PFSK-1 (cell line): ENCODE data around the gene EGFL7.

ENCODE experiments used
- POLR2AphosphoS5 ChIP-seq: IDR thresholded peaks from 2 replicates; pipeline ENCODE4 v1.6.1; 2012; ENCODE audit warnings: low read depth, mild to moderate bottlenecking, control low read depth, low read length, moderate library complexity
- REST ChIP-seq, 2 experiments: IDR thresholded peaks; 2 replicates each; pipeline versions ENCODE4 v1.6.1 to v1.8.0; 2011 to 2012; ENCODE audit warnings: low read depth in 2 of 2, low read length in 2 of 2, control low read depth in 1 of 2, inconsistent platforms in 1 of 2, mild to moderate bottlenecking in 1 of 2, moderate library complexity in 1 of 2; ENCODE audit not compliant: insufficient read depth in 1 of 2

GRCh38 chr9:136625101-136626065 lies 37.3 kb upstream of the EGFL7 start:
- TF ChIP-seq POLR2AphosphoS5 (no peak), REST (IDR thresholded peaks at IDR 0.05; ENCODE audit: insufficient read depth in 1 of 2, low read depth in 2 of 2, low read length in 2 of 2) (no peak)
